HG03045 (cell line): Measurements from ENCODE around the gene C16orf92.
A peak's percentile ranks its signal among the peaks of the same experiment; 100 is the strongest.

Experiments used
- ATAC-seq: cut with Tn5 transposase; IDR thresholded peaks from one replicate; pipeline ENCODE4 v1.9.1; 2021; ENCODE audit warnings: mild to moderate bottlenecking, moderate library complexity; ENCODE audit not compliant: unreplicated experiment

C16orf92 gene

DNA sequence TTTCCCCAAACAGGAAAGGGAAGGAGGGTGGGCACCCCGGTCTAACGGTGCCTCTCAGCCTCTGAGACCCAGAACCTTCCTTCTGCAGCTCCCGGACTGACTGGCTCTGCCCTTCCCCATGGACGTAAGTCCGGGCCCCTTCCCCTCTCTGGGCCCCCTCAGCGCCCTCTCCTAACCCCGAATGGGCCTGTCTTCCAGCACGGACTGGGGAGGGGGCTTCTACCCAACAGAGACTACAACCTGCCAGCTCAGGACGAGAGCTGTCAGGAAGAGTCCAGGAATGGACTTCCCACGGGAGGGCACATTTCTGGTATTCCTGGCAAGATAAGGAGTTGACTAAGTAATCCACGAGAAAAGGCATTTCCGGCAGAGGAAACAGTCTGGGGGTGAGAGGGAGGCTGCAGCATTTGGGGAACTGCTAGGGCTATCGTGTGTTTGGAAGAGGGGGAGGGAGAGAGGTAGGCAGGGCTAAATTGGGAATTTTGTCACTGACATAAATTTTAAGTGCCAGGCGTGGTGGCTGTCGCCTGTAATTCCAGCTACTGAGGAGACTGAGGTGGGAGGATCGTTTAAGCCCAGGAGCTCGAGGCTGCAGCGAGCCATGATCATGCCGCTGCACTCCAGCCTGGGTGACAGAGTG is 30.5 kb downstream of the C16orf92 start:
- ATAC-seq = no peak

DNA sequence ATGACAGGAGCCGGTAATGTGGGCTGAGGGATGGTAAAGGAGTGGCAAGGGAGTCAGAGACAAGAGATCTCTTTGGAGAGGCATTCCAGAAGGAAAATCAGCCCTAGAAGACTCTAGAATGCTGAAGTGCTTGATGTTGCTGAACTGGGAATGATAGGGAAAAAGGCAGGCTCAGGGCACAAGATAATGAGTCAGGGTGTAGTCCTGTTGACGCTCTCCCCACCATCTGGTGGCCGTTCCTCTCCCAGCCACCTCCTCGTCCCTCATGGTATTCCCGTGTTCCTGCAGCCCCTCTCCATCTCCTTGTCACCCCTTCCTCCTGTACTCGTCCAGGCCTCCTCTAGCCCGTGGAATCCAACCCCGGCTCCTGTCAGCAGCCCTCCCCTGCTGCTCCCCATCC is 31.5 kb downstream of the C16orf92 start:
- no peak for ATAC-seq

DNA sequence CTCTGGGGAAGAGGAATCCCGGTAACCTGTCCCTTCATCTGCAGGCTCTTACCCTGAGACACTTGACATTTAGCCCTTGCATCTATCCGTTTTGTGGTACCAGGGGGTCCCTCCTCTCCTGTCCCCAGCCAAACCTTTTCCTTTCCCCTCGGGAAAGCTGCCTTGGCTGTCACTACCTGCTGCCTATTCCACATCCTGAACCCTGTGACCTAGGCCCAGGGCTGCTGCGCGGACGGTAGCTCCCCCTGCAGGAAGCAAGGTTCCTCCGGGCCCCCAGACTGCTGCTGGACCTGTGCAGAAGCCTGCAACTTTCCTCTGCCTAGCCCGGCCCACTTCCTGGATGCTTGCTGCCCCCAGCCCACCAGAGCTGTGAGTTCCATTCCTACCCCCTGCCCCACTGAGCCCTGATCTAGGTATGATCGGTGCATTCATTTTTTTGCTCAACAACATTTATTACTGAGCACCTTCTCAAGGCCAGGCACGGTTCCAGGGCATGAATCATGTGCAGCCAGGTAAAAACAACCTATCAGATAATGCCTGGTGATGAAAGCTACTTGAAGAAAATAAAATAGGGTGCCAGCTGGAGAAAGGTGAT is 32.1 kb downstream of the C16orf92 start:
- ATAC-seq = no peak

DNA sequence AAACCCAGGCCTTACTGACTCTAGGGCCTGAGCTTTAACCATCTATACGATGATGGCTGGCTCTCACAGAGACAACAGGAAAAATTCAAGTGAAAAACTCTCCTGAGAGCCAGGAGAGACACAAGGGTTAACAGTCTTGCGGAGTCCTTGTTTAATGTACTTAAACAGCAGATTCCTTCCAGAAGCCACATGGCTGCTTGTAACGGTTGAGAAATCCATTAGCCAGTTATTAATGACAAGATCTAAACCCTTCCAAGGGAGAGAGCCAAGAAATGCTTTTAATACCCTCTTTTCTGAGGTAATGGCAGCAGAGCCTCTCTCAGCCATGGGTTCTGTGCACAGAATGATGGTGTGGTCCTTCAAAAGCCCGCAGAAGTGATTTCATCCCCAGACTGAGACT is 37.3 kb downstream of the C16orf92 start:
- no peak for ATAC-seq

DNA sequence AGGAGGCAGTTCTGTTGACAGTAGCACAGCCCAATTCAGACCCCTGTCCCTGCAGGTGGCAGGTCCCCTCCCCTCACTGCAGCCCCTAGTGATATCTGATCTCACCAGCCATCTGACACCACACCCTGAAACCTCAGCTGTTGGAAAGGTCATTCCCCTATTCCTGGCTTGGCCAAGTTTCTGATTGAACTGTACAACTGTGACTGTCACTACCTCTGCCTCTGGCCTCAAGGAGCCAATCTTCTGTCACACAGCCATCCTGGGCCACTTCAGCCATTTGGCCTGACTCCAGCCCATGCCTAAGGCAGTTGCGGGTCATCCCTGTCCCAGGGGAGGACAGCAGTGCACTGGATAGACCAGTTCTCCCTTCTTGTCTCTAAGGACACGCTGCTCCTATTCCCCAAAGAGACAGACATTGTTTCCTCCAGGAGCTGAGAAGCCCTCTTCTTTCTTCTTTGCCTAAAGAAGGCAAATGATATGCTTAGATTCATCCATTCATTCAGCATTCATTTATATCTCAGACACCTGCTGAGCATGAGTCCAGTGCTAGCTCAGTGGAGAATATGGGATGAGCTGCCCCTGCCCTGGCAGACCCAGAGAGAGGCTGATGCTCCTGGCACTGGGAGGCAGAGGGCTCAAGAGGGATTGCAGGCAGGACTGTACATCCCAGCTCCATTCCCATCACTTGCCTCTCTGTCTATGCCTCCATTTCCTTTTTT is 38.0 kb downstream of the C16orf92 start:
- ATAC-seq = no peak

DNA sequence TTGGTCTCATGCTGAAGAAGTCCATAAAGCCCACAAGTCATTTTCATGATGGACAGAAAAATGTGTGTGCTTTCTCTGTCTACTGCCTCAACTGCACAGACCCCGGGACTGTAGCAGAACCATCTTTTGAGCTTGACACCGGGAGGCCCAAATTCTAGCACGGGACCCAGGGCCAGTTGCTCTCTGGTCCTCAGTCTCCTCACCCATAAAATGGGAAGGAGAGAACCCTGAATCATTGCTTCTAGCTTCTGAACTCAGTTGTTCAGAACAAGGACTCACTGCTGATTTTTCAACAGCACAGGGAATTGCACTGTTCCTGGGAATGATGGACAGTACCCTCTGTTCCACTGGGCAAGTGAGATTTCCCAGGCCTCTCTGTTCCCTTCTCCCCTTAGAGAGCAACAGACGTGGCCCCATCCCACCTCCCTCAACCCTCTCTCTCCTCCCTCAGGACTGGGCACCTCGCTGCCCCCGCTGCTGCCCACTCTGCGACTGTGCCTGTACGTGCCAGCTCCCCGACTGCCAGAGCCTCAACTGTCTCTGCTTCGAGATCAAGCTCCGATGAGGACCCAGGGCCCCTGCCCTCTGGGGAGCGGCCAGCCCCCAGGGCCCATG is 40.4 kb downstream of the C16orf92 start:
- no peak for ATAC-seq

DNA sequence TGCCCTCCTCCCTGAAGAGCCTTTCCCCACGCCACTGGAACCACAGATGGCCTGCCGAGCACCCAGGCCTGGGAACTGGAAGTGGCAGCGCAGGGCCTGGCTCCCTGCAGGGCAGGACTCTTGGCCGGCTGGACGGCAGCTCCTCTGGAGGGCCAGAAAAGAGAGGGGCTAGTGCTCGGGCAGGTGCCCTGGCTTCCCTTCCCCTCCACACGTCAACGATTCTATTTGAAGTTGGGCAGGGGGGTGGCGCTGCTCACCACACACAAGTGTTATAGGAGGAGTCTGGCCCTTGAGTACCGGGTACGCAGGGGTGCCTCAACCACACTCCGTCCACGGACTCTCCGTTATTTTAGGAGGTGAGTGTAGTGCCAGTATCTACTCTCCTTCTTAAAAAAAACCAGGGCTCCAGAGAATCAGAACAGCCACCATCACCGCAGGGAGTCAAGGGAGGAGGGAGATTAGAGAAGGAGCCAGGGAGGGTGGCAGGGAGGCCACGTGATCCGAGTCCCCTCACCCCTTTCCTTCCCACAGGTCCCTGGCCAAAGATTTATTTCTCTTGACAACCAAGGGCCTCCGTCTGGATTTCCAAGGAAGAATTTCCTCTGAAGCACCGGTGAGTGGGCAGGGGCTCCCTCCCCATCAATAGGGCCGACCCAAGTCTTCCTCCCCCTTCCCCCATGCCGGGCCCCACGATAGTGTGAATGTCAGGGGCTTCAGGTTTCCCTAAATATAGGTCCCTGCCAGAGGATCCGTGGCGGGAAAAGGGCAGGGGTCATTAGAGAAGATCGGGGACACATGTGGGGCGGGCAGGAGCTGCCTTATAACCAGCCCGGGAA is 41.1 kb downstream of the C16orf92 start:
- ATAC-seq = no peak

DNA sequence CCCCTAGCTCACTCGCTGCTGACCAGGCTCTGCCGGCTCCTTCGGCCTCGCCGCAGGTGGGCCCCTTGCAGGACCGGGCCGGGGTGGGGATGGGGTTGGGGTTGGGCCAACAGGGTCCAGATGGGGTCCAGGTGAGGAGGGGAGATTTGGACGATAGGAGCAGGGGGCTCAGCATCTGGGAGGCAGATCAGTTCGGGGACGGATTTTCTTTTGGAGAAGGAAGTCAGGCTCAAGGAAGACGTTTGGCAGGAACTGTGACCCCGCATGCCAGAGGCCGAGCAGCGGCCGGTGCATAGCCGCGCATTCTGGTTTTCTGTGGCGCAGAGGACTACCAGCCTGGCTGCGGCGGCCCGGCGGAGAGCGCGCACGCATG is 41.7 kb downstream of the C16orf92 start:
- ATAC-seq = no peak

DNA sequence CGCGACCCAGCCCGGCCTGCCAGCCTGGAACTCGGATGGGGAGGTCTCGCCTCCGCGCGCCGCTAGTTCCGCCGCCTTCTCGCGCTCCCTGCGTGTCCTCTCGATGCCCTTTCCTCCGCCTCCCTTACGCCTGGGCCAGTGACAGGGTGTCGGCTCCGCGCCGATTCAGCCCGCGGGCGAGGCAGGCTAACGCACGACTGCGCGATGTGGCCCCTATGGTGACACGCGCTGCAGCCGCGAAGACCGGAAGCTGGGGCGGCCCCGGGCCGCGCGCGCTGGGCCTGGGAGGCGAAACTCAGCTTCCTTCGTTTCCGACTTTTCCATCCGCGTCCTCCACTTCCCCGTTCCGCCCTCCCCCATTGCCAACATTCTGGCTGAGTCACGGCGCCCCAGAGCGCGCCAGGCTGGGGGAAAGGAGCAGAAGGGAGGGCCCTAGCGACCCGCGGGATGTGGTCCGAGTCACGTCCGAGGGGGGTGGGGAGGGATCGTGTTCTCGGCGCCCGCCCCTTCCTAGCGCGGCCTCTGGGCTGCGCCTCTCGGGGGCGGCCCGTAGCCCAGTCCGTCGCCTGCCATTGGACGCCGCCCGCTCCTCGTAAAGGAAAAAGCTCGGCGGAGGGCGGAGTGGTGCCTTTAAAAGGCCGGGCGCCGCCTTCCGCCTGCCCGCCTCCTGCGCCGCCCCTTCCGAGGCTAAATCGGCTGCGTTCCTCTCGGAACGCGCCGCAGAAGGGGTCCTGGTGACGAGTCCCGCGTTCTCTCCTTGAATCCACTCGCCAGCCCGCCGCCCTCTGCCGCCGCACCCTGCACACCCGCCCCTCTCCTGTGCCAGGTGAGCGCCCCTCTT is 42.3 kb downstream of the C16orf92 start, which contains the start of gene ALDOA:
ALDOA (plus strand) TSS at position 659 of the 841 bp plus-strand sequence. CDS start 1,138 bp downstream, outside the sequence.
- peak; percentile 76 for ATAC-seq

DNA sequence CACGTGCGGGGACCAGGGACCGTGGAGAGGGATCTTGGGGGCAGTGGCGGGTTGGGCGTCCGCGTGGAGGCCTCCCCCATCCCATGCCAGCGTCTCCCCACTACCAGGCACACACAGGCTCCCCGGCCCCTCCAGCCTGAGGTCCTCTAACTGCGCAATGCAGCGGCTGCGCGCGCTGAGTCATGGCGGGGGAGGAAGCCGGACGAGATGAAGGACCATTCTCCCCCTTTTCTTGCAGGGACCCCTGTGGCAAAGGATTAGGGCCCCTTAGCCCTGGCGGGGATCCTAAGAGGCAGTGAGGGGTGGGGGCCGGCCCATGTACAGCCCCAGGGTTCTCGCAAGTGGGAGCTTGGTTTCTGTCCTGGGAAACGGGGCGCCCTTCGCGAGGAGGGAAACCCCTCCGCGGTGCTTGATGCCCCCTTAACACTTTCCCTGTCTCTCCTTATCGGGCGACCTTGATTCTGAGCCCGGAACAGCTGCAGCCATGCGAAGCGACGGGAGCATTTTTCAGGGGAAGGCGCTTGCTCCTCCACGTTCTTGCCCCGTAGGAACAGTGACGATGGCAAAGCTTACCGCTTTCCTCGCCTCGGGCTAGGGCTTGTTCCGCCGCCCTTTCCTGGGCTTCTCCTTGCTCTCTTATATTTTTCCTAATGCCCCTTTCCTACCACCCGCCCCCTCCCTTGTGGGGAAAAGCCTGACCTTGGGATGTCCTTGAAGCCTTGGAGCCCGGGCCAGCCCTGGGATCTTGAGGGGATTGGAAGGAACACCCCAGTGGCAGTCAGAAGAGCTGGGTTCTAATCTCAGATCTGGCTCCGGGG is 43.2 kb downstream of the C16orf92 start:
- no peak for ATAC-seq

DNA sequence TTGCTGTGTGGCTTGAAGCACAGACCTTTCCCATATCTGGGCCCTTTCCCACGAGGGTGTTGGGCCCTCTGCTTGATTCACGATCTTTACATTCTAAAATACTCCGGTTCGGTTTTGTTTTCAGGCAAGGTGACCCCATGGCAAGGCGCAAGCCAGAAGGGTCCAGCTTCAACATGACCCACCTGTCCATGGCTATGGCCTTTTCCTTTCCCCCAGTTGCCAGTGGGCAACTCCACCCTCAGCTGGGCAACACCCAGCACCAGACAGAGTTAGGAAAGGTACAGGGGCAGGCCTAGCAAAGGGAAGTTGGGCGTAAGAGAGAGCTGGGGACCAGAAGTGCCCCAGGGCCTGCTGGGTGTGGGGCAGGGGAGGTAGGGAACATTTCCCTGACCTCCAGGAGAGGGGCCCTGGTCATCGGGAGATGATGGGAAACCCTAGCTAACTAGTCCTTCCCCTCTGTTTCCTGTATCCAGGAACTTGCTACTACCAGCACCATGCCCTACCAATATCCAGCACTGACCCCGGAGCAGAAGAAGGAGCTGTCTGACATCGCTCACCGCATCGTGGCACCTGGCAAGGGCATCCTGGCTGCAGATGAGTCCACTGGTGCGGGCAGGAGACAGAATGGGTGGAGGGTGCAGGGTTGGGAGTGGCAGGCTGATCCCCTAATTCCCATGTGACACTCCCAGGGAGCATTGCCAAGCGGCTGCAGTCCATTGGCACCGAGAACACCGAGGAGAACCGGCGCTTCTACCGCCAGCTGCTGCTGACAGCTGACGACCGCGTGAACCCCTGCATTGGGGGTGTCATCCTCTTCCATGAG is 44.0 kb downstream of the C16orf92 start:
- ATAC-seq = no peak

DNA sequence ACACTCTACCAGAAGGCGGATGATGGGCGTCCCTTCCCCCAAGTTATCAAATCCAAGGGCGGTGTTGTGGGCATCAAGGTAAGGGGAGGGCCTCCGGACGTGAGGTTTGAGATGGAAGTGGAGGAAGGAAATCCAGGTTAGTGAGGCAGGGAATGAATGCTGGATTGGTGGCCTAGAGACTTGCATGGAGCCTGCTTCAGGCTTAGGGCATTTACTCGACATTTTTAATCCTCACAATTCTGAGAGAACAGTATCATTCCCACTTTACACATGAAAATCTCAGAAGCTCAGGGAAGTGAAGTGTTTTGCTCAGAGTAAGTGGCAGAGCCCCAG is 44.6 kb downstream of the C16orf92 start:
- no peak for ATAC-seq

DNA sequence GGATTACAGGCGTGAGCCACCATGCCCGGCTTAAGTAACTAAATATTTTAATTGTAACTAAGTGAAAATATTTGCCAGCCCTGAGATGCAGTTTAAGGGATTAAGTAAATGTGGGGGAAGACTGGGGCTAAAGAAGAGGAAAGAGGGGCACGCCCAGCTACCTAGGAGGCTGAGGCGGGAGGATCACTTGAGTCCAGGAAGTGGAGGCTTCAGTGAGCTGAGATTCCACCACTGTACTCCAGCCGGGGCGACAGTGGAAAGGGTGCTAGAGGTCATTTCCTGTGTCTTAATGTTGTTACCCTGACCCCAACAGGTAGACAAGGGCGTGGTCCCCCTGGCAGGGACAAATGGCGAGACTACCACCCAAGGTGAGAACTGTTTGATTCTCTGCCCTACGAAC is 45.3 kb downstream of the C16orf92 start:
- ATAC-seq = no peak

DNA sequence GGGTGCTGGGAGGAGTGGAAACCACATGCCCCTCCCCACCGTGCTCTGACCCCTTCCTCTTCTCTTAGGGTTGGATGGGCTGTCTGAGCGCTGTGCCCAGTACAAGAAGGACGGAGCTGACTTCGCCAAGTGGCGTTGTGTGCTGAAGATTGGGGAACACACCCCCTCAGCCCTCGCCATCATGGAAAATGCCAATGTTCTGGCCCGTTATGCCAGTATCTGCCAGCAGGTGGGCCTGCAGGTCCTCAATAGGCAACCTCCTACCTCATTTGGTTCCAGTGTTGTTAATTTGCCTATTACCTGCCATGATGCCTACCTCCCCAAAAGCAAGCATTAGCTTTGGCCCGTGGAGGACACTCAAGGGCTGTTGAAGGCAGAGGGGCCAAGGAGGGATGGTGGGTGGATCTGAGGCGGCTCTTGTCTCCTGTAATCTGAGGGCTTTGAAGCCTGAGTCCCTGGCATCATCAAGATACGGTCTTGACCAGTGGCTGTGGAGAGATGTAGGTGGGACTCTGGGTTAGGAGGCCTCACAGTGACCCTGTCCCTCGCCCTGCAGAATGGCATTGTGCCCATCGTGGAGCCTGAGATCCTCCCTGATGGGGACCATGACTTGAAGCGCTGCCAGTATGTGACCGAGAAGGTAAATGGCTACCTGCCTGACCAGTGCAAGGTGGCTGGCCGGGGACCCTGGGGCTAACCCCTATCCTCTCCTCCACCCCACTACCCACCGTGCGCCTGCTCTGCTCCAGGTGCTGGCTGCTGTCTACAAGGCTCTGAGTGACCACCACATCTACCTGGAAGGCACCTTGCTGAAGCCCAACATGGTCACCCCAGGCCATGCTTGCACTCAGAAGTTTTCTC is 46.0 kb downstream of the C16orf92 start:
- no peak for ATAC-seq

DNA sequence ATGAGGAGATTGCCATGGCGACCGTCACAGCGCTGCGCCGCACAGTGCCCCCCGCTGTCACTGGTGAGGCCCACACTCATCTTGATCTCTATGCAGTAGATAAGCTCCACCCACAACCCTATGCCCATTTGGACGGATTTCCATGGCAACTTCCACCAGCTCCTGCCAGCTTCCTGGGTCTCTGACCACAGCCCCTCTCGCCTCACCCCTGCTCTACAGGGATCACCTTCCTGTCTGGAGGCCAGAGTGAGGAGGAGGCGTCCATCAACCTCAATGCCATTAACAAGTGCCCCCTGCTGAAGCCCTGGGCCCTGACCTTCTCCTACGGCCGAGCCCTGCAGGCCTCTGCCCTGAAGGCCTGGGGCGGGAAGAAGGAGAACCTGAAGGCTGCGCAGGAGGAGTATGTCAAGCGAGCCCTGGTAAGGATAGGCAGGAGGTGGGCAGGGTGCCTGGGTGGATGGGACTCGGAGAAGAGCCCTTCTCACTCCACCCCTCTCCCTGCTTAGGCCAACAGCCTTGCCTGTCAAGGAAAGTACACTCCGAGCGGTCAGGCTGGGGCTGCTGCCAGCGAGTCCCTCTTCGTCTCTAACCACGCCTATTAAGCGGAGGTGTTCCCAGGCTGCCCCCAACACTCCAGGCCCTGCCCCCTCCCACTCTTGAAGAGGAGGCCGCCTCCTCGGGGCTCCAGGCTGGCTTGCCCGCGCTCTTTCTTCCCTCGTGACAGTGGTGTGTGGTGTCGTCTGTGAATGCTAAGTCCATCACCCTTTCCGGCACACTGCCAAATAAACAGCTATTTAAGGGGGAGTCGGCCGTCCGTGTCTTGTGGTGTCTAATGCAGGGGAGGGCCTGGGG is 46.8 kb downstream of the C16orf92 start:
- no peak for ATAC-seq

DNA sequence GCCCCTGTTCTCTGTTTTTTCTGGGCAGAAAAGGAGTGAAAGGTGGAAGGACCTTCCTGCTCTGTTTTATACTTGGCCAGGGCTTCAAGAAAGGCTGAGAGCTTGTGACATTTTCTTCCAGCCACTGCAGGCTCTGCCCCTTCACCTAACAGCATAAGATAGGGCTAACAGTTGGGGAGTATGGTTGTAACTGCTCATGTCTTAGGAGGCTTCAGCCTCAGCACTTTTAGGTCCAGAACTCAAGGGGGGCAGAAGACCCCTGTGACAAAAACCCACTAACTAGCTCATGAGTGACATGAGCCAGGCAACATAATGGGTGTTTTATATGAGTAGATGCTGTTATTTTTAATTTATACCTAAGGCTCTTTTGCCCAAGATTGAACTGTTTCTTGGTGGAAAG is 47.5 kb downstream of the C16orf92 start:
- ATAC-seq = no peak
